ENCODE results near the gene JPT2. TPM values are rescaled to one million over a fixed set of nuclear protein-coding genes. Genes with fewer than 3 reads are reported as not detected.

The JPT2 gene
- total RNA-seq, 1 donor from 2014 or later = 108 TPM

DNA sequence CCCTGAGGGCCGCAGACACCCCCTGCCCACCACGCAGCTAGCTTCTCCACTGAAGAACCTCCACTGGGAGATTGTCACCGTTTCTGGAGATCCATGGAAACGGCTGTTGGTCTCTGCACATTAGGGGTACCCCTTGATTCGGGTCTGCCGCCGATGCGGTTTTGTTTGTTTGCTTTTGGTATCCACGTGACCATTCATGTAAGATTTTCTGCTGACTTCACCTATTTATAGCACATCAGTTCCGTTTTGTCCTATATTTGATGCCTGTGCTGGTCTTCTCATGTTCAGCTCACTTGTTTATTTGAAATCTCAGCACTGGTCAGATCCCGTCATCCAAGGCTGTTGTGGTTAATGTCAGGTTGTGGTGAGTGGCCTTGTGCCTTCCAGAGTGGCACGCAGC is 44.8 kb upstream of the JPT2 start:
- Histone ChIP-seq H3K27me3 (ENCODE audit: control insufficient read depth, insufficient read depth, low read length) (no peaks in the 10 kb centered on the region), H3K36me3 (ENCODE audit: control insufficient read depth, insufficient read depth, low read length) (peaks cover 2% of the 10 kb centered on the region), H3K4me3 (ENCODE audit: low read depth, low read length) (no peak overlapping the region)
- no peak for DNase-seq (ENCODE audit: low read depth)
- TF ChIP-seq, protein P1, sequence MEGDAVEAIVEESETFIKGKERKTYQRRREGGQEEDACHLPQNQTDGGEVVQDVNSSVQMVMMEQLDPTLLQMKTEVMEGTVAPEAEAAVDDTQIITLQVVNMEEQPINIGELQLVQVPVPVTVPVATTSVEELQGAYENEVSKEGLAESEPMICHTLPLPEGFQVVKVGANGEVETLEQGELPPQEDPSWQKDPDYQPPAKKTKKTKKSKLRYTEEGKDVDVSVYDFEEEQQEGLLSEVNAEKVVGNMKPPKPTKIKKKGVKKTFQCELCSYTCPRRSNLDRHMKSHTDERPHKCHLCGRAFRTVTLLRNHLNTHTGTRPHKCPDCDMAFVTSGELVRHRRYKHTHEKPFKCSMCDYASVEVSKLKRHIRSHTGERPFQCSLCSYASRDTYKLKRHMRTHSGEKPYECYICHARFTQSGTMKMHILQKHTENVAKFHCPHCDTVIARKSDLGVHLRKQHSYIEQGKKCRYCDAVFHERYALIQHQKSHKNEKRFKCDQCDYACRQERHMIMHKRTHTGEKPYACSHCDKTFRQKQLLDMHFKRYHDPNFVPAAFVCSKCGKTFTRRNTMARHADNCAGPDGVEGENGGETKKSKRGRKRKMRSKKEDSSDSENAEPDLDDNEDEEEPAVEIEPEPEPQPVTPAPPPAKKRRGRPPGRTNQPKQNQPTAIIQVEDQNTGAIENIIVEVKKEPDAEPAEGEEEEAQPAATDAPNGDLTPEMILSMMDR (IDR thresholded peaks at IDR 0.05; ENCODE audit: insufficient read depth, low read length, poor library complexity, severe bottlenecking) = no peak

DNA sequence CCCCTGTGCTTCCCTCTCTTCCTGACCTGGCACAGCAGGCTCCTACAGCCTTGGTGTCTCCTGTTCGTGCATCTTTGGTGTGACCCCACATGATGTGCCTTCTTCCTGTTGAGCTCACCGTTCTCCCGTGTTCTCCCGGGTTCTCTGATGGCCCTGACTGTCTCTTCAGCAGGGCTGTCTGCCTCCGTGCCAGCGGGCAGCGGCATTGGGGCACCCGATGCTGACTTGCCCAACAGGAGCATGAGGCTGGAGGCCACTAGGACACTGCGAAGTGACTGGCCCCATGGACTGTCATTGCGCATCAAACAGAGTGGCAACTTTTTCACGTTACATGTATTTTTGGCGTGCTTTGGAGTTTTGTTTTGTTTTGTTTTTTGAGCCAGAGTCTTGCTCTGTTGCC is 43.5 kb upstream of the JPT2 start:
- DNase-seq (ENCODE audit: low read depth) = no peak
- Histone ChIP-seq H3K27me3 (ENCODE audit: control insufficient read depth, insufficient read depth, low read length) (no peaks in the 10 kb centered on the region), H3K36me3 (ENCODE audit: control insufficient read depth, insufficient read depth, low read length) (peaks cover 2% of the 10 kb centered on the region), H3K4me3 (ENCODE audit: low read depth, low read length) (no peak overlapping the region)
- TF ChIP-seq, protein P1 (IDR thresholded peaks at IDR 0.05; ENCODE audit: insufficient read depth, low read length, poor library complexity, severe bottlenecking) = no peak

DNA sequence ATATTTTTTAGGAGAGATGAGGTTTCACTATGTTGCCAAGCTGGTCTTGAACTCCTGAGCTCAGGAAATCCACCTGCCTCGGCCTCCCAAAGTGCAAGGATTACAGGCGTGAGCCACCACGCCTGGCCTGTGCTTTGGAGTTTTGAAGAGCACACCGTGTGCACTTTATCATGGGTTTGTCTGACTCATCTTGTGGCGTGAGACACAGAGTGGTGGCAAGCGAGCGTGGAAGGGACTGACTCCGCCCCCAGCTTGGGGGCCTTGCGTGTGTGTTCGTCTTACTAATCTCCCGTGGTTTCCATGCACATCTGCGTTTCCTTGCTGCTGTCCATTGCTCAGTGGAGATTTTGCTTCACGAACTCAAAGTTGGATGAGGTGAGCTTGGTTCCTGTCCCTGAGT is 43.0 kb upstream of the JPT2 start:
- Histone ChIP-seq H3K27me3 (ENCODE audit: control insufficient read depth, insufficient read depth, low read length) (no peaks in the 10 kb centered on the region), H3K36me3 (ENCODE audit: control insufficient read depth, insufficient read depth, low read length) (peaks cover 2% of the 10 kb centered on the region), H3K4me3 (ENCODE audit: low read depth, low read length) (no peak overlapping the region)
- no peak for DNase-seq (ENCODE audit: low read depth)
- TF ChIP-seq, protein P1 (IDR thresholded peaks at IDR 0.05; ENCODE audit: insufficient read depth, low read length, poor library complexity, severe bottlenecking) = no peak

DNA sequence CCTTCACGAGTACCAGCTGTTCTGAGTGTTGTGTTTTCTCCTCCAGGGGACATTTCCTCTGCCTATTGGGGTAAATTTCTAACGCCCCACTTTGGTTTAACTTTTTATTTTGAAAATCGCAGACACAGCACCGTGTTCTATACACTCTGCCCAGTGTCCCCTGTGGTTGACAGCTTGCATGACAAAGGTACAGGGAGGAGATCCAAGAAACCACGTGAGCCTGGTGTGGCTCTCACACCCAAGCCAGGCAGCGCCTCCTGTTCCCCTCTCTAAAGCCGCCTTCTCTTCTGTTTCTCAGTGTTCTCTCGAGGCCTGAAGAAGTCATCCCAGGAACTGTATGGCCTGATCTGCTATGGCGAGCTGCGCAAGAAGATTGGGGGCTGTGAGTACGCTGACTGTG is 40.6 kb upstream of the JPT2 start:
- Histone ChIP-seq H3K27me3 (ENCODE audit: control insufficient read depth, insufficient read depth, low read length) (no peaks in the 10 kb centered on the region), H3K4me3 (ENCODE audit: low read depth, low read length) (no peak overlapping the region), H3K36me3 (ENCODE audit: control insufficient read depth, insufficient read depth, low read length) (peaks cover 4% of the 10 kb centered on the region)
- TF ChIP-seq, protein P1 (IDR thresholded peaks at IDR 0.05; ENCODE audit: insufficient read depth, low read length, poor library complexity, severe bottlenecking) = no peak
- no peak for DNase-seq (ENCODE audit: low read depth)

DNA sequence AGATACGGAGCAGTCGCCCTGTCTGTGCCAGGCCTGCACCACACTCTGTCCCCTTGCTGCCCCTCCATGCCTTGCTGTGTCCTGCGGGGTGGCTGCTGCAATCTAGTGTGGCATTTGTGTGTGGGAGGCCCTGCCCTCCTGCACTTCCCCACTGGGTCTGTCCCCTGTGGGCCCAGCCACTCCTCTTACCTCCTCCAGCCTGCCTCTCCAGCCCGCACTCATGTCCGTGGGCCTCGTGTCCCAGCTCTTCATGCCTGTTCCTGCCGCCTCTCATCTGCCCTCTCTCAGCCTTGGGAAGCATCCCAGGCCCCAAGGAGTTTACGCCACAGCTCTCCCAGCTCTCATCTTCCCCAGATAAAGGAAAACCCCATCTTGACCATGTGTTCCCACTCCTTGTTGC is 39.3 kb upstream of the JPT2 start:
- Histone ChIP-seq H3K4me3 (ENCODE audit: low read depth, low read length) (no peak overlapping the region), H3K36me3 (ENCODE audit: control insufficient read depth, insufficient read depth, low read length) (peaks cover 4% of the 10 kb centered on the region), H3K27me3 (ENCODE audit: control insufficient read depth, insufficient read depth, low read length) (no peaks in the 10 kb centered on the region)
- no peak for DNase-seq (ENCODE audit: low read depth)
- TF ChIP-seq, protein P1 (IDR thresholded peaks at IDR 0.05; ENCODE audit: insufficient read depth, low read length, poor library complexity, severe bottlenecking) = no peak

DNA sequence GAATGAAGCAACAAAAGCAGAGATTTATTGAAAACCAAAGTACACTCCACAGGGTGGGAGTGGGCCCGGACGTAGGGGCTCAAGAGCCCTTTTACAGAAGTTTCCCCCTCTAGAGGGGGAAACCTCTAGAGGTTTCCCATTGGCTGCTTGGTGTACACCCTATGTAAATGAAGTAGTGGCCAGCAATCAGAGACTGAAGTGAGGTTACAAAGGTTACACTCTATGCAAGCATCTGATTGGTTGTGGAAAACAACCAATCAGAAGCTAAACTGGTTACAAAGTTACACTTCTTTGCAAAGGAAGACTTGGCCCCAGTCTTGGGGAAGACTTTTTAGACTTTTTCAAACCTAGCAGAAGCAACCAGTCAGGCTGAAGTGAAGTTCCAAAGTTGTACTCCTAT is 38.8 kb upstream of the JPT2 start:
- DNase-seq (ENCODE audit: low read depth) = no peak
- TF ChIP-seq, protein P1 (IDR thresholded peaks at IDR 0.05; ENCODE audit: insufficient read depth, low read length, poor library complexity, severe bottlenecking) = no peak
- H3K36me3 ChIP-seq (ENCODE audit: control insufficient read depth, insufficient read depth, low read length) = peaks cover 6% of the 10 kb centered on the region
- no peak overlapping the region for H3K4me3 ChIP-seq (ENCODE audit: low read depth, low read length)
- H3K27me3 ChIP-seq (ENCODE audit: control insufficient read depth, insufficient read depth, low read length) = no peaks in the 10 kb centered on the region
